Inflammatory macrophage treated with lipopolysaccharide for 1 hour (primary cell): Measurements from ENCODE around the gene TLR5.
A peak's percentile ranks its signal among the peaks of the same experiment; 100 is the strongest.

Experiments used
- DNase-seq, 2 donors: peaks; one replicate each; pipeline ENCODE4 v3.0.0-alpha.2; 2020 to 2022

Gene TLR5

GRCh38 chr1:223147409-223147808 lies 4.4 kb upstream of the TLR5 start:
- no peak for DNase-seq

GRCh38 chr1:223146745-223147144 lies 3.7 kb upstream of the TLR5 start:
- DNase-seq: no peak

GRCh38 chr1:223144914-223145313 lies 1.9 kb upstream of the TLR5 start:
- no peak for DNase-seq

- DNase-seq: no peak
These were observed 1.4 kb upstream of the TLR5 start for GRCh38 chr1:223144431-223144830.

GRCh38 chr1:223143537-223144248 lies 645 bp upstream of the TLR5 start:
- peak in 1 of 2 donors; percentile 44 for DNase-seq

GRCh38 chr1:223142269-223142668 lies 779 bp downstream of the TLR5 start:
- no peak for DNase-seq

GRCh38 chr1:223140611-223141405 lies 2.2 kb downstream of the TLR5 start:
- no peak for DNase-seq

- peak; percentile 77 to 91 for DNase-seq
These were observed 5.5 kb downstream of the TLR5 start for GRCh38 chr1:223137455-223138085.

- no peak for DNase-seq
These were observed 7.0 kb downstream of the TLR5 start for GRCh38 chr1:223136086-223136485.

GRCh38 chr1:223135176-223135942 lies 7.7 kb downstream of the TLR5 start:
- no peak for DNase-seq

GRCh38 chr1:223133824-223134435 lies 9.1 kb downstream of the TLR5 start:
- peak; percentile 82 to 97 for DNase-seq

GRCh38 chr1:223133306-223133823 lies 9.7 kb downstream of the TLR5 start:
- no peak for DNase-seq

- peak in 1 of 2 donors; percentile 75 for DNase-seq
These were observed 13.7 kb downstream of the TLR5 start for GRCh38 chr1:223129229-223129901.

GRCh38 chr1:223126741-223127140 lies 16.3 kb downstream of the TLR5 start:
- no peak for DNase-seq

- peak; percentile 33 to 37 for DNase-seq
These were observed 17.3 kb downstream of the TLR5 start for GRCh38 chr1:223125766-223126165.

- DNase-seq: no peak
These were observed 19.9 kb downstream of the TLR5 start for GRCh38 chr1:223123011-223123610.

- DNase-seq: no peak
These were observed 24.6 kb downstream of the TLR5 start for GRCh38 chr1:223118418-223118817.

- DNase-seq: no peak
These were observed 26.1 kb downstream of the TLR5 start for GRCh38 chr1:223116950-223117349.

GRCh38 chr1:223114871-223115270 lies 28.2 kb downstream of the TLR5 start:
- DNase-seq: no peak

- DNase-seq: peak; percentile 47 to 69
These were observed 32.1 kb downstream of the TLR5 start for GRCh38 chr1:223110952-223111351.

- no peak for DNase-seq
These were observed 33.4 kb downstream of the TLR5 start for GRCh38 chr1:223109581-223110026.
